ENCODE results near the gene LOC128125822.

The LOC128125822 gene

DNA sequence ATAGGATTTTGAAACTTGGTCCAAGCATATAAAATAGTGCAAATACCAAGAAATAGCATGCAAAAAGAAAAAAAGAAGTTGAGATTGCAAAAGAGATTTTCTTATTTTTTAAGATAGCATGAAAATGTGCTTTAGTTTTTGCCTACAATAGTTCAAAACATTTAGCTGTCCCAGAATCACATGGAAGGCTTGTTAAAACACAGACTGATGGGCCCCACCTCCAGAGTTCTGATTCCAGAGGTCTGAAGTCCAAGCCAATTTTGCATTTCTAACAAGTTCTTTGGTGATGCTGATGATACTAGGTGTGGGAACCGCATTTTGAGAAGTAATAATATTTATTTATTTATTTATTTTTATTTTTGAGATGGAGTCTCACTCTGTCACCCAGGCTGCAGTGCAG, 33.7 kb upstream of the LOC128125822 start:
- no peak for TF ChIP-seq POLR2A (IDR thresholded peaks at IDR 0.05; ENCODE audit: low read depth, low read length)
- no peak for DNase-seq (ENCODE audit: insufficient read length, low spot score)
- FAIRE-seq: no peak

DNA sequence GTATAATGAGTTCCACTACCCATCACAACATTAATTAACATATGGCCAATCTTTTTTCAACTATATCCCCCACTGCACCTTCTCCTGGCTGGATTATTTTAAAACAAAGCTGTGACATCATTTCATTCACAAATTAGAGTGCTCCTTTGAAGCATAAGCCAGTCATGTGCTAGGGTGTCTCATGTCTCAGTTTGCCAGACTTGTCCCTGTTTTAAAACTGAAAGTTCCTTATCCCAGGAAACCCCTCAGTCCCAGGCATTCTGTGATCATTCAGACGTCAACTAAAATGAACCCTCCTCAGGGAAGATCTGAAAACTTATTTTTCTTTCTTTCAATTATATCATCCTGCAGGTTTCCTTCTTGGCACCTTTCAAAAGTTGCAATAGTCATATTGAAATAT, 29.3 kb upstream of the LOC128125822 start:
- no peak for FAIRE-seq
- no peak for DNase-seq (ENCODE audit: insufficient read length, low spot score)
- no peak for TF ChIP-seq POLR2A (IDR thresholded peaks at IDR 0.05; ENCODE audit: low read depth, low read length)

DNA sequence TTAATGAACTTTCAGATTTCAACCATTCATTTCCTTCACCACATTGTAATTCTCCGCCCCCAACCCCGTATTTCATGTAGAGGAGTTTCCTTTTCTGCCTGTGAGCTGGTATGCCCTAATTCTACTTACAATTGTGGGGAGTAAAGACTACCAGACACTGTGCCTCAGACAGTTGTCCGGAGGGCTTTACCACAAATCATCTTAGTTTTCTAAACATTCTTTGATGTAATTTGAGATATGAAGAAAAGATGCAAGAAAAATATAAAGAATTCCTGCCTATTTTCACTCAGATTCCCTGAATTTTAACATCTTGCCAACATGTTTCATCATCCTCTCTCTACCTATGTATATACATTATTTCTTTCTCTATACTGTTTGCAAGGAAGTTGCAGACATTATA, 28.3 kb upstream of the LOC128125822 start:
- FAIRE-seq (no peak), DNase-seq (ENCODE audit: insufficient read length, low spot score) (no peak)
- no peak for TF ChIP-seq POLR2A (IDR thresholded peaks at IDR 0.05; ENCODE audit: low read depth, low read length)

DNA sequence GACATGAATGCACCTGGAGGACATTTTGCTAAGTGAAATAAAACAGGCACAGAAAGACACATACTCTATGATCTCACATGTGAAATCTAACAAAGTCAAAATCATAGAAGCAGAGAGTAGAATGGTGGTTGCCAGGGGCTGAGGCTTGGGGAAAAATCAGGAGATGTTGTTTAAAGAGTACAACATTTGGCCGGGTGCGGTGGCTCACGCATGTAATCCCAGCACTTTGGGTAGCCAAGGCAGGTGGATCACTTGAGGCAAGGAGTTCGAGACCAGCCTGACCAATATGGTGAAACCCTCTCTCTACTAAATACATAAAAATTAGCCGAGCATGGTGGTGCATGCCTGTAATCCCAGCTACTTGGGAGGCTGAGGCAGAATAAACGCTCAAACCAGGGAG, 26.0 kb upstream of the LOC128125822 start:
- no peak for DNase-seq (ENCODE audit: insufficient read length, low spot score)
- FAIRE-seq: no peak
- TF ChIP-seq POLR2A (IDR thresholded peaks at IDR 0.05; ENCODE audit: low read depth, low read length): no peak

DNA sequence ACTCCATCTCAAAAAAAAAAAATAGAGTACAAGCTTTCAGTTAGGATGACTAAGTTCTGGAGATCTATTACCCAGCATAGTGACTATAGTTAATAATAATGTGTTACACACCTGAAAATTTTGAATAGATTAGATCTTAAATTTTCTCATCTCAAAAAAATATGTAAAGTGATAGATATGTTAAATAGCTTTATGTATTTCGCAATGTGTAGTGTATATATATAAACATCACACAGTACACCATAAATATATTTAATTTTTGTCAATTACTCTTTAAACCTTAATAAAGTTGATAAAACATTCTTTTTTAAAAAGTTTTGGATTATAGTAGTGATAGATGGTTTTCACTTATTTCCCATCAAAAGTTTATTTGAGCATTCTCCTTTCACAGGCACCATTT, 25.6 kb upstream of the LOC128125822 start:
- DNase-seq (ENCODE audit: insufficient read length, low spot score): no peak
- no peak for FAIRE-seq
- no peak for TF ChIP-seq POLR2A (IDR thresholded peaks at IDR 0.05; ENCODE audit: low read depth, low read length)

DNA sequence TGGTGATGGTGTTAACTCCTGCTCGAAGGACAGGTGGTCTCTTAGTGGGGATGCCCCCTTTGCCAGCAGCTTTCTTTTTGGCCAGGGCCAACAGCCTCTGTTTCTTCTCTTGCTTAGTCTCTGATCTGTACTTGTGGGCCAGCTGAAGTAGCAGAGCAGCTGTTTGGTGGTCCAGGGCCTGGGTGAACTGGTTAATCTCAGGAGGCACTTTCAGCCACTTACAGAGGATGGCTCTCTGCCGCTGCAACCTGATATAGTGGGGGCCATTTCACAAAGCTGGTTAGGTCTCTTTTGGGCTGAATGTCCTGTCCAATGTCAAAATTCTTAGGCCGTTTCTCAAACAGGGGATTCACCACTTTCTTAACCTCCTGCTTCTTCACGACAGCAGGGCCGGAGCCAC, 23.2 kb upstream of the LOC128125822 start:
- no peak for TF ChIP-seq POLR2A (IDR thresholded peaks at IDR 0.05; ENCODE audit: low read depth, low read length)
- FAIRE-seq (no peak), DNase-seq (ENCODE audit: insufficient read length, low spot score) (no peak)

DNA sequence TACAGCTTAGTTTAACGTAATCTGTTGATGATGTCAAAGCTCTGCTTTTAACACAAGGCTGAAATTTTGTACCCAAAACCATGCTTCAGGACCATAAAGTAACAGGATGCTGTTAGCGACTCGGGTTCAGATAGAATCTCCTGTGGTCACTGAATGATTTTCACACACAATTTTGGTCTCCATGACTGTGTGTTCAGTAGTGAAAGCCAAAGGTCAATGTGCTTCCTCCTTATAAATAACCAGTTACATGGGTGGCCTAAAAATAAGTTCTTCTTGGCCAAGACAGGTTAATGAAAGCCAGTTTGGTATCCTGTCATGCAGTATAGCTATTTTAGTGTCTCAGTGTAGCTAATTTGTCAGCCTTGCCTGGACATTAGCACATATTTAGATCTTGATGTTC, 19.1 kb upstream of the LOC128125822 start:
- no peak for TF ChIP-seq POLR2A (IDR thresholded peaks at IDR 0.05; ENCODE audit: low read depth, low read length)
- no peak for FAIRE-seq
- no peak for DNase-seq (ENCODE audit: insufficient read length, low spot score)

DNA sequence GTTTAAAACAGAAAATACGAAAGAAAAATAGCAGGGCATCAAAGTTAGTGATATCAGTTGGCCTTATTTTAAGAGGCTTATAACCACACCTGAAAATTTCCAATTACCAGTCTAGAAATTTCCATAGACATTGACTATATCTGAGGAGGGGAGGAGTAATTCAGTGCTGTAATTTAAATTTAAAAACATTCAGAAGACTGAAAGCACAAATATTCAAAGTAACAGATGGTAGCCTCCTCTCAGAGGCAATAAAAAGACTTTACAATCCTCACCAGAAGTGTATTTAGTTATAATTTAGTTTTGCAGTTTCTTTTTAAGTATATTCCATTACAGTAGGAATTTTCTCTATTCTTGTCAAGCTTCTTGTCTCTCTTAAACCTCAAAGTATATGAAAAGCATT, 18.4 kb upstream of the LOC128125822 start:
- FAIRE-seq (no peak), DNase-seq (ENCODE audit: insufficient read length, low spot score) (no peak)
- TF ChIP-seq POLR2A (IDR thresholded peaks at IDR 0.05; ENCODE audit: low read depth, low read length): no peak

DNA sequence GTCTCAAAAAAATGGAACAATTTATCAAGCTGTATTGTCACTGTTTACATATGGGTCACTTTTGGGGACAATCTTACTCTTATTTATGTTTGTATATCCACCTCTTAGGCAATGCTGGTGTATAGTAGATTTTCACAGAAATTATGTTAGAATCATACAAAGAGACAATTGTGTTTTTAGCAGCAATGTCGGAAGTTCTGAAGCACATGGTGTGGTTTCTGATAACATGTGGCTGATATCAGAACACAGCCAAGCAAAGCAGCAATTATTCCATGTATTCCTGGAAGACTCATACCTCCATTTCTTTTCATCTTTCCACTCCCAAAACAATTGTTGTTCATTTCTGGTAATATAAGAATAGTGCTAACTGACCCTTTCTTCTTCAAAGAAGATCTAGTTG, 17.5 kb upstream of the LOC128125822 start:
- DNase-seq (ENCODE audit: insufficient read length, low spot score) (no peak), FAIRE-seq (no peak)

DNA sequence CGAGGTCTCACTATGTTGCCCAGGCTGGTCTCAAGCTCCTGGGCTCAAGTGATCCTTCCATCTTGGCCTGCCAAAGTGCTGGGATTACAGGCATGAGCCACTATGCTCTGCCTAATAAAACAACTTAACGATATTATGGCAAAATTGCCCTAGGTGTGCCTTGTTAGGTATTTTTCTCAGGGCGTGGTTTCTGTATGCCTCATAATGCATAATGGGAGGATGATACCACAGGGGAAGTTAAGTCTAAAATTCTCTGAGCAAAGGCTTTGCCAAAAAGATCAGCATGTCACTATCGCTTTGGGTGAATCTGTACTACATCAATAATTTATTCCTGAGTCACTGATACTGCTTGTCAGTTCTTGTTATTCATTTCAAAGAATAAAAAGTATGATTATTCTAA, 15.9 kb upstream of the LOC128125822 start:
- no peak for FAIRE-seq
- no peak for DNase-seq (ENCODE audit: insufficient read length, low spot score)
- TF ChIP-seq POLR2A (IDR thresholded peaks at IDR 0.05; ENCODE audit: low read depth, low read length): no peak

More for the DNA sequence above, 17.5 kb upstream of the LOC128125822 start:
- no peak for TF ChIP-seq POLR2A (IDR thresholded peaks at IDR 0.05; ENCODE audit: low read depth, low read length)

DNA sequence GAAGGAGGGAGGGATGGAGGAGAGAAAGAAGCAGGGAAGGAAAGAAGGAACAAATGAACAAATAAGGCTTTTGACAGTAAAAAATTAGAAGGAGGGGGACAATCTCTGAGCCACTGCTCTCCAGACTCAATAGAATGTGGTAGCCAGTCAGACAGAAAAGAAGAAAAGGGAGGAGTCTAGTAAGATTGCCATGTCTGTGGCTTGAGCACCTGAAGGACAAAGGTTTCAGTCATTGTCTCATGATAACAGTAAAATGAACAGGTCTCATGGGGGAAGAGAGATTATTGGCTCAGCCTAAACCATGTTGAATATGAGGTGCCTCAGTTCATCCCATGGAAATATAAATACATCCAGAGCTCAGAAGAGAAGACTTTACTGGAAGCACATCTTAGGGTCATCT, 14.0 kb upstream of the LOC128125822 start:
- DNase-seq (ENCODE audit: insufficient read length, low spot score): no peak
- no peak for TF ChIP-seq POLR2A (IDR thresholded peaks at IDR 0.05; ENCODE audit: low read depth, low read length)
- no peak for FAIRE-seq

DNA sequence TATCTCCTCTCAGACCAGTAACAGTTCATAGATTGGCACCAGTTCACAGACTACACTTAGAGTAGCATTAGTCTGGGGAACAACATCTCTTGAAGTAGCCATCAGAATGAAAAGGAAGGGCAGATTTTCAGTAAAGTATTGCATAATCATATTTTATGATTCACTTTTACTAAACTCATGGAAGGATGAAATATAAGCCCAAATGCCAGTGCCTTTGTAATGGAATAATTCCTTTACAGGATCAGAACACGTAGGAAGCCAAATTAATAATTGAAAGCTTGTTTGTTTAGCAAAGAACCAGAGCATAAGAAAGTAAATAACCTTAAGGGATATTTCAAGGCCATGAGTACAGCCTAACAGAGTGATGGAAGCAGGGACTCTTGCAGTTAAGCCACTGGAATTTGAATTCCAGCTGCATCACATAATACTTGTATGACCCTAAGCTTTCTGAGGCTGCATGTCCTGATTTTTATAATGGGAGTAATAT, 11.4 kb upstream of the LOC128125822 start:
- no peak for TF ChIP-seq POLR2A (IDR thresholded peaks at IDR 0.05; ENCODE audit: low read depth, low read length)
- FAIRE-seq (no peak), DNase-seq (ENCODE audit: insufficient read length, low spot score) (no peak)

DNA sequence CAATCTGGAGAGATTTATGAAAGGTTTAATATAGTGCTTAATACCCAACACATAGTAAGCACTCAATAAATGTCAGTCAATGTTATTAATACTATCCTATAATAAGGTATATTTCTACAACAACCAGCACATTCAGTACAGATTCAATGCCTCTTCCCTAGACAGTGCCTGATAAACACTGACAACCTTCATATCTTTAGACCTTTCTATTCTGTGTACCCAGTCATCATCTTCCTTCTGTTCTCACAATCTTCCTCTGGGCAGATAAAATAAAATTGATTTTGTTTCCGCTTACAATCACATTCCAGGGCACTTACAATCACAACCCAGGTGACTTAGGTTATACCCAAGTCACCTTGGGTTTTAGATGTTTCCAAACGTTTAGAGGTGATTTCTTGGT, 11.0 kb upstream of the LOC128125822 start:
- no peak for TF ChIP-seq POLR2A (IDR thresholded peaks at IDR 0.05; ENCODE audit: low read depth, low read length)
- FAIRE-seq (no peak), DNase-seq (ENCODE audit: insufficient read length, low spot score) (no peak)

DNA sequence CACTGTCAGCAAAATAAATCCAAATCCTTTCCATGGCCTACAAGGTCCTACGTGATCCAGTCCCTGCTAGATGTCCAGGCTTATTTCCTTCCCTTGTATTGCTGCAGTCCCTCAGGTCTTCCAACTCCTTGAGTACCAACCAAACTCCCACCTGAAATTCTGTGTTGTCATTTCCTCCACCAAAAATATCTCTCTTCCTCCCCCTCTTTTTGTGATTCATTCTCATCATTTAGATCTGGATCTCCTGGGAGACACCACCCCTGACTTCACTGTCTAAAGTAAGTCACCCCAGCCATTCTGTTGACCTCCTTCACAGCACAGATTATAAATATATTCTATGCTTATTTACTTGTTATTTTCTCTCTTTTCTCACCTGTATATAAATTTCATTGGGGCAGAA, 9.0 kb upstream of the LOC128125822 start:
- no peak for DNase-seq (ENCODE audit: insufficient read length, low spot score)
- FAIRE-seq: no peak

DNA sequence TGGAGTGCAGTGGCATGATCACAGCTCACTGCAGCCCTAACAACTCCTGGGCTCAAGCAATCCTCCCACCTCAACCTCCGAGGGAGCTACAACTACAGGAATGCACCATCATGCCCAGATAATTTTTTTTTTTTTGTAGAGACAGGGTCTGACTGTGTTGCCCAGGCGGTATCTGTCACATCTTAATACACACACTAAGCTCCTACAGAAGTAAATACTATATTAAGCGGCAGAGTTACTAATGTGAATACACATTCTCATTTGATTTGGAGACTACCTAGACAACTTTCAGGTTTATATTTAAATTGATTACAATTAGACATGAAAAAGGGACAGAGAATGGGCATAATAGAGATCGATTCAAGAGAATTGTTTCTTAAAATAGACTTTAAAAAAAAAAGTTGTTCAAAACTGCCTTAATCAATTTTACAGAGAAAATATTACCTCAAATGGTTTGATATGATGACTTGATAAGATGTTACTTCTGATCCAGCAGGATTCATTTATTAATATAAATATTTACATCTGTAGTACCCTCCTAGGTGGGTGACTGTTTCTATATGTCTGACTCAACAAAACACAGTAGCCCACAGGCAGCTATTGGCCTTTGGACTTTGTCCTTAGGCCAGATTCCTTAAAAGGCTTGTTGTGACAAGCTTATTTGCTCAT, 7.1 kb upstream of the LOC128125822 start:
- DNase-seq (ENCODE audit: insufficient read length, low spot score): no peak
- TF ChIP-seq POLR2A (IDR thresholded peaks at IDR 0.05; ENCODE audit: low read depth, low read length): no peak
- no peak for FAIRE-seq

More for the DNA sequence above, 9.0 kb upstream of the LOC128125822 start:
- TF ChIP-seq POLR2A (IDR thresholded peaks at IDR 0.05; ENCODE audit: low read depth, low read length): no peak
